HCT116 (cell line): ENCODE measurements around the gene CSNK1D. TPM values are rescaled to one million over a fixed set of nuclear protein-coding genes. Genes with fewer than 3 reads are reported as not detected.

Experiments used
- ATAC-seq: fragments of 200-7000 bp; cut with Tn5 transposase; 2 replicates; pipeline ENCODE4 v1.9.1; 2020; ENCODE audit warnings: mild to moderate bottlenecking, moderate library complexity
- BruUV-seq: library from RNA; stranded (reverse); fragments of 400-500 nt; replicated peaks from 2 replicates; lab custom pipeline; 2021; lab: Mats Ljungman, UMichigan
- CTCF ChIA-PET: fragments of 300-600 bp; sonication (Branson Sonifier 250); formaldehyde crosslinking; loops from one replicate; lab custom pipeline; 2021; ENCODE audit warnings: antibody characterized with exemption; lab: Charles Lee
- POLR2A ChIA-PET: fragments of 300-600, 350-600 bp; sonication (Branson Sonifier 250); formaldehyde crosslinking; loops from one replicate; lab custom pipeline; 2021; ENCODE audit warnings: antibody characterized with exemption; lab: Charles Lee
- RAD21 ChIA-PET, 2 experiments: fragments of 300-600 bp; sonication (Branson Sonifier 250); formaldehyde crosslinking; loops; one replicate each; lab custom pipeline; 2023; ENCODE audit warnings: low total read pairs in 2 of 2; ENCODE audit not compliant: uncharacterized antibody in 2 of 2, unreplicated experiment in 2 of 2, low non-redundant PET in 1 of 2; lab: Charles Lee
- DNase-seq: peaks from one replicate; pipeline ENCODE4 v3.0.0-alpha.2; 2010; ENCODE audit warnings: low read depth, low spot score
- H2AFZ ChIP-seq: fragments of 200-600 bp; shearing (Covaris generic), sonication (generic); 2 replicates; pipeline ENCODE4 v1.6.1; 2017; ENCODE audit warnings: low read depth, mixed run types, mixed read lengths, antibody characterized with exemption, low read length; ENCODE audit not compliant: poor library complexity, severe bottlenecking
- H3K27ac ChIP-seq: 2 replicates; pipeline ENCODE4 v1.5.1; 2012; ENCODE audit warnings: low read depth, low read length
- H3K27me3 ChIP-seq: fragments of 200-600 bp; sonication (generic); 2 replicates; pipeline ENCODE4 v1.6.1; 2016; ENCODE audit warnings: mixed run types, low read length, mixed read lengths; ENCODE audit not compliant: insufficient read depth
- H3K36me3 ChIP-seq, 2 experiments: fragments of 200-500 bp in 1 of 2; fragments of 200-600 bp in 1 of 2; sonication (Bioruptor generic) in 1 of 2; sonication (generic) in 1 of 2; 2 replicates each; pipeline versions ENCODE4 v1.5.1 to v1.6.1; 2014 to 2016; ENCODE audit warnings: low read length in 2 of 2, inconsistent platforms in 1 of 2, mixed read lengths in 1 of 2, mixed run types in 1 of 2; ENCODE audit not compliant: insufficient read depth in 2 of 2, control insufficient read depth in 1 of 2
- H3K4me1 ChIP-seq, 2 experiments: fragments of 200-600 bp in 1 of 2; sonication (generic) in 1 of 2; 2 replicates each; pipeline versions ENCODE4 v1.5.1 to v1.6.1; 2012 to 2017; ENCODE audit warnings: low read length in 2 of 2, inconsistent platforms in 1 of 2, mild to moderate bottlenecking in 1 of 2, mixed read lengths in 1 of 2, mixed run types in 1 of 2, moderate library complexity in 1 of 2; ENCODE audit not compliant: insufficient read depth in 2 of 2, control insufficient read depth in 1 of 2
- H3K4me2 ChIP-seq: fragments of 200-600 bp; sonication (generic); 2 replicates; pipeline ENCODE4 v1.6.1; 2017; ENCODE audit warnings: mixed run types, low read length, mixed read lengths
- H3K4me3 ChIP-seq, 2 experiments: fragments of 200-600 bp in 1 of 2; sonication (generic) in 1 of 2; replicated peaks in 1 of 2; 2 replicates each; pipeline ENCODE4 v1.5.1; 2011 to 2016; ENCODE audit warnings: low read length in 2 of 2, control low read depth in 1 of 2, low read depth in 1 of 2, mild to moderate bottlenecking in 1 of 2, mixed read lengths in 1 of 2, mixed run types in 1 of 2
- H3K79me2 ChIP-seq: fragments of 200-600 bp; sonication (generic); 2 replicates; pipeline ENCODE4 v1.6.1; 2017; ENCODE audit warnings: mild to moderate bottlenecking, mixed run types, low read length, moderate library complexity, mixed read lengths; ENCODE audit not compliant: insufficient read depth
- H3K9ac ChIP-seq: fragments of 200-600 bp; sonication (generic); 2 replicates; pipeline ENCODE4 v1.6.1; 2016; ENCODE audit warnings: low read length, mixed read lengths
- H3K9me2 ChIP-seq: fragments of 200-600 bp; sonication (generic), shearing (Covaris generic); 2 replicates; pipeline ENCODE4 v1.6.1; 2017; ENCODE audit warnings: mixed run types, mild to moderate bottlenecking, moderate library complexity; ENCODE audit not compliant: insufficient read depth
- H3K9me3 ChIP-seq, 2 experiments: fragments of 200-500 bp in 1 of 2; fragments of 200-600 bp in 1 of 2; sonication (Bioruptor generic) in 1 of 2; sonication (generic) in 1 of 2; 2 replicates each; pipeline ENCODE4 v1.6.1; 2014 to 2017; ENCODE audit warnings: low read length in 2 of 2, mixed read lengths in 2 of 2, inconsistent platforms in 1 of 2, low read depth in 1 of 2, mild to moderate bottlenecking in 1 of 2, mixed run types in 1 of 2, moderate library complexity in 1 of 2; ENCODE audit not compliant: control insufficient read depth in 1 of 2, insufficient read depth in 1 of 2
- H4K20me1 ChIP-seq: fragments of 200-600 bp; sonication (generic), shearing (Covaris generic); 2 replicates; pipeline ENCODE4 v1.6.1; 2017; ENCODE audit warnings: mixed run types, mild to moderate bottlenecking, moderate library complexity; ENCODE audit not compliant: insufficient read depth
- ATF3 ChIP-seq: IDR thresholded peaks from 2 replicates; pipeline ENCODE4 v1.6.1; 2012
- CBX3 ChIP-seq: IDR thresholded peaks from 2 replicates; pipeline ENCODE4 v1.6.1; 2012; ENCODE audit warnings: low read depth
- CTCF ChIP-seq, 3 experiments: fragments of 200-600 bp in 1 of 3; sonication (generic) in 1 of 3; IDR thresholded peaks in 2 of 3; conservative IDR thresholded peaks in 1 of 3; 2 replicates each; pipeline ENCODE4 v1.5.1; 2012 to 2017; ENCODE audit warnings: low read depth in 2 of 3, low read length in 2 of 3, antibody characterized with exemption in 1 of 3, borderline replicate concordance in 1 of 3, control low read depth in 1 of 3, mild to moderate bottlenecking in 1 of 3, mixed read lengths in 1 of 3, mixed run types in 1 of 3, moderate library complexity in 1 of 3; ENCODE audit not compliant: insufficient read depth in 1 of 3
- ELF1 ChIP-seq: IDR thresholded peaks from 2 replicates; pipeline ENCODE4 v1.6.1; 2012; ENCODE audit warnings: low read depth, borderline replicate concordance
- EZH2 ChIP-seq: fragments of 200-600 bp; sonication (generic); IDR thresholded peaks from 2 replicates; pipeline ENCODE4 v1.6.1; 2017; ENCODE audit warnings: antibody characterized with exemption, mixed run types
- EZH2phosphoT487 ChIP-seq: fragments of 200-600 bp; IDR thresholded peaks from 2 replicates; pipeline ENCODE4 v1.6.1; 2018; ENCODE audit warnings: antibody characterized with exemption, borderline replicate concordance
- JUND ChIP-seq: IDR thresholded peaks from 2 replicates; pipeline ENCODE4 v1.6.1; 2012
- POLR2A ChIP-seq: IDR thresholded peaks from 2 replicates; pipeline ENCODE4 v1.7.0; 2011; ENCODE audit warnings: borderline replicate concordance; ENCODE audit not compliant: insufficient read depth, insufficient read length; ENCODE audit errors: extremely low read depth
- POLR2AphosphoS5 ChIP-seq: IDR thresholded peaks from 2 replicates; pipeline ENCODE4 v1.6.1; 2011; ENCODE audit warnings: mild to moderate bottlenecking, low read depth, low read length, moderate library complexity
- RAD21 ChIP-seq: IDR thresholded peaks from 2 replicates; pipeline ENCODE4 v1.6.1; 2012; ENCODE audit warnings: low read depth, mild to moderate bottlenecking
- REST ChIP-seq: IDR thresholded peaks from 2 replicates; pipeline ENCODE4 v1.6.1; 2012; ENCODE audit warnings: low read depth
- SIN3A ChIP-seq: IDR thresholded peaks from 2 replicates; pipeline ENCODE4 v1.6.1; 2012; ENCODE audit warnings: low read depth
- SP1 ChIP-seq: IDR thresholded peaks from 2 replicates; pipeline ENCODE4 v1.6.1; 2012; ENCODE audit warnings: low read depth
- SRF ChIP-seq: IDR thresholded peaks from 2 replicates; pipeline ENCODE4 v1.6.1; 2012; ENCODE audit warnings: low read depth
- TCF7L2 ChIP-seq: IDR thresholded peaks from 2 replicates; pipeline ENCODE4 v1.7.0; 2011; ENCODE audit warnings: borderline replicate concordance, inconsistent platforms; ENCODE audit not compliant: insufficient read depth, insufficient read length; ENCODE audit errors: extremely low read depth
- YY1 ChIP-seq: IDR thresholded peaks from 2 replicates; pipeline ENCODE4 v1.6.1; 2011; ENCODE audit warnings: low read length, low read depth, moderate library complexity, mild to moderate bottlenecking; ENCODE audit not compliant: insufficient replicate concordance; ENCODE audit errors: extremely low read depth
- ZBTB33 ChIP-seq: IDR thresholded peaks from 2 replicates; pipeline ENCODE4 v1.6.1; 2011; ENCODE audit warnings: mild to moderate bottlenecking, low read length, moderate library complexity; ENCODE audit not compliant: insufficient replicate concordance; ENCODE audit errors: extremely low read depth
- ZFX ChIP-seq: fragments of 450-650 bp; IDR thresholded peaks from 2 replicates; pipeline ENCODE4 v1.6.1; 2017
- intact Hi-C: fragments of 100-400 bp; cut with micrococcal nuclease; formaldehyde crosslinking; loops from 2 replicates; pipeline ENCODE4 v1.10.0; 2022
- total RNA-seq: library from RNA; stranded (reverse); gene quantifications from one replicate; pipeline ENCODE4 v1.2.1, GENCODE V29; 2021; ENCODE audit not compliant: unreplicated experiment
- TF ChIP-seq, protein P1 (sequence below): IDR thresholded peaks from 2 replicates; pipeline ENCODE4 v1.6.1; 2012

CSNK1D gene
- total RNA-seq, 1 experiment from 2014 or later: 176 TPM

- ChIA-PET POLR2A (no interaction called here), CTCF (no interaction called here)
- DNase-seq: no peak
- H3K4me3 ChIP-seq: no peak overlapping the region
- no peaks in the 10 kb centered on the region for H3K79me2 ChIP-seq
- H3K9me2 ChIP-seq: no peaks in the 10 kb centered on the region
- H4K20me1 ChIP-seq: no peaks in the 10 kb centered on the region
- BruUV-seq: no TSS peak
- peaks cover 0 to 7% of the 10 kb centered on the region in 2 experiments; a peak in 1 of 4 replicates for H3K9me3 ChIP-seq
- TF ChIP-seq ATF3 (no peak), SP1 (no peak), ZBTB33 (no peak), RAD21 (no peak), TCF7L2 (no peak), SRF (no peak), CBX3 (no peak), SIN3A (no peak), REST (no peak), EZH2 (no peak), POLR2AphosphoS5 (no peak), ZFX (no peak), JUND (no peak), CTCF (IDR thresholded peaks at IDR 0.05 in 2 of 3, conservative IDR thresholded peaks at IDR 0.05 in 1 of 3; ENCODE audit: borderline replicate concordance in 1 of 3, insufficient read depth in 1 of 3, low read depth in 2 of 3, low read length in 2 of 3) (no peak), YY1 (no peak), POLR2A (no peak), EZH2phosphoT487 (no peak), ELF1 (no peak)
- TF ChIP-seq, protein P1, sequence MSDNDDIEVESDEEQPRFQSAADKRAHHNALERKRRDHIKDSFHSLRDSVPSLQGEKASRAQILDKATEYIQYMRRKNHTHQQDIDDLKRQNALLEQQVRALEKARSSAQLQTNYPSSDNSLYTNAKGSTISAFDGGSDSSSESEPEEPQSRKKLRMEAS: no peak
- TF ChIP-seq, all 23 proteins: peak for 0
- H3K36me3 ChIP-seq: no peaks in the 10 kb centered on the region
- H3K4me2 ChIP-seq: no peak overlapping the region
- H3K4me1 ChIP-seq: peaks cover 0 to 7% of the 10 kb centered on the region in 2 experiments; a peak in 2 of 4 replicates
- RAD21 ChIA-PET: no interaction called here
- no peak overlapping the region for H3K27ac ChIP-seq
- ATAC-seq: no peak
- H2AFZ ChIP-seq: no peak overlapping the region
- H3K9ac ChIP-seq: no peak overlapping the region
- intact Hi-C loops: no loop called here
- peaks cover 17% of the 10 kb centered on the region; the same call in 1 of the 2 replicates for H3K27me3 ChIP-seq
Observed at GRCh38 chr17:82313195-82314011, 39.9 kb upstream of the CSNK1D start.
